Progenitor cell of endocrine pancreas (in vitro differentiated cells): ENCODE results near the gene PICK1. TPM values are rescaled to one million over a fixed set of nuclear protein-coding genes. Genes with fewer than 3 reads are reported as not detected.

Experiments
- DNase-seq: peaks from one replicate; pipeline ENCODE4 v3.0.0; 2021; ENCODE audit warnings: low spot score; ENCODE audit not compliant: unreplicated experiment
- H3K27ac Mint-ChIP-seq: 2 replicates; pipeline ENCODE4 v1.8.0; 2021; ENCODE audit warnings: mild to moderate bottlenecking, moderate library complexity, mixed read lengths
- H3K27me3 Mint-ChIP-seq: 2 replicates; pipeline ENCODE4 v1.8.0; 2021; ENCODE audit warnings: mixed read lengths
- H3K36me3 Mint-ChIP-seq: 2 replicates; pipeline ENCODE4 v1.8.0; 2022; ENCODE audit warnings: mixed read lengths; ENCODE audit not compliant: insufficient read depth
- H3K4me1 Mint-ChIP-seq: 2 replicates; pipeline ENCODE4 v1.8.0; 2021; ENCODE audit warnings: low read depth, mixed read lengths
- H3K4me3 Mint-ChIP-seq: 2 replicates; pipeline ENCODE4 v1.8.0; 2021; ENCODE audit warnings: low read depth, mild to moderate bottlenecking, moderate library complexity, mixed read lengths
- H3K9me3 Mint-ChIP-seq: 2 replicates; pipeline ENCODE4 v1.8.0; 2021; ENCODE audit warnings: low read depth, mixed read lengths
- total RNA-seq: library from RNA; stranded (reverse); gene quantifications from 2 replicates; pipeline ENCODE4 v1.2.1, GENCODE V29; 2021
- TF ChIP-seq, protein P1 (sequence below): fragments of 200-600 bp; sonication (generic); IDR thresholded peaks from one replicate; pipeline ENCODE4 v1.5.0; 2021; ENCODE audit warnings: antibody characterized with exemption, mild to moderate bottlenecking; ENCODE audit not compliant: unreplicated experiment

Gene PICK1
- total RNA-seq, 1 donor from 2014 or later: 67.3 TPM

DNA sequence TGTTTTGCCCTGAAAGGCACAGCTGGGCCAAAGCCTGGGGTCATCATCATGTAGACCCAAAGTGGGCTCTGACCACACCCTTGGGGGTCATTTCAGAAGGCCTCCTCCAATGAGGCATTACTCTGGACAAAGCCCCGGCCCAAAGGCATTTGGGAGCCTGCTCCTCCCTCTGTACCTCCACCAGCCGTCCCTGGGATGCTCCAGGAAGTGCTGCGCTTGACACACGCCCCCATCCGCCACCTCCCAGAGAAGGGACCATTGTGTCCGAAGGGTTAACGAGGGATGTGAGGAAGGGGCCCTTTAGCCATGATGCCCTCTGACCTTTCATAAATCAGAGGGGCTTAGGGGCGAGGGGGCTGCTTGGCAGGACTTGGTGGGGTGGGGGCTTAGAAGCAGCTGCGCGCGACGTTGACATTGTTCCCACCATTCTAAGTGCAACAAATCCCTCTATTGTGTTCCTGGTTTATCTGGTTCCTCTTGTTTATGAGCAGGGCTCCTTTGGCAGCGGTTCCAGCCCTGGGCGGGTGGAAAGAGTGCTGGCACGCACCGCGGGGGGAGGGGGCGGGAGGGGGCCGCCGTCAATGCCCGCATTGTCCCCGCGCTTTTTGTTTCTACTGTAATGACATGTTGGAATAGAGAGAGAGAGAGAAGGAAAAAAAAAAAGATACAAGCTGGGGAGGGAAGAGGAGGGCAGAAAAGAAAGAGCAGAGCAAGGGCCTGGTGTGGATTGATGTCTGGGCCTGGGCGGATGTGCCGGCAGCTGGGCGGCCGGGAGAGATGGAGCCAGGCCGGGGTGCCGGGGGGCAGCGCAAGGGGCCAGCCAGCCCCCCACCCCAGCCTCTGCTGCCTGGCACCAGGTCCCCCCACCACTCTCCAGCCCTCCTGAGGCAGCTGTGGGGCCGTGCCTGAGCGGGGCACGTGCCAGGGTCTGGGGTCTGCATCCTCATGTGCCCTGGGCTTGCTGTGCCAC is 40.7 kb upstream of the PICK1 start:
- Mint-ChIP-seq H3K36me3 (no peaks in the 10 kb centered on the region), H3K4me1 (peaks cover 3% of the 10 kb centered on the region)
- DNase-seq: no peak

DNA sequence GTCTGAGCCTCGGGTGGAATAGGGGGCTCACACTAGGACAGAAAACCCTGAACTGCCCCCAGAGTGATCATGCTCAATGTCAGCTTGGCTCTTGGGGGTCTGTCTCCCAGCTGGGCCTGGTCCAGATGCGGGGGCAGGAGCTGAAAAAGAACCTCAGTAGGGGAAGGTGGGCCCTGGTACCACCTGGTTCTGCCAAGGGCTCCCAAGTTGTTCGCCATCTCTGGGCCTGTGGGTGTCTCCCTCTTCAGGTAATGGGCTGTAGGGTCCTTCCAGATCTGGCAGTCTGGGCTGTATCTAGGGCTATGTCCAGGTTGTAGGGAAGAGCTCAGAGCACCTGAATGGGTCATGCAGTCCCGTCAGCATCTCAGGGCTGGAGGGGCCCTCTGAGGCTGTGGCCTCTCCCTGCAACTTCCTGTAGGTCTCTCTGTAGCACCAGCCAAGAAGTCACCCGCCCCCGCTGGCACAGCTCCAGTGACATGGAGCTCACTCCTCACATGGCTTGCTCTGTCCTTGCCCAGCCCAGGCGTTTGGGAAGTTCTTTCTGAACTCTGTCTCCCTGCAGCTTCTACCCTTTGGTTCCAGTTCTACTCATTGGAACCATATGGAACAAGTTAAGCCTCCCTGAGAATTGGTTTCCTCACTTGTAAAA is 39.8 kb upstream of the PICK1 start:
- peaks cover 3% of the 10 kb centered on the region for H3K27me3 Mint-ChIP-seq
- no peak overlapping the region for H3K27ac Mint-ChIP-seq
- TF ChIP-seq, protein P1, sequence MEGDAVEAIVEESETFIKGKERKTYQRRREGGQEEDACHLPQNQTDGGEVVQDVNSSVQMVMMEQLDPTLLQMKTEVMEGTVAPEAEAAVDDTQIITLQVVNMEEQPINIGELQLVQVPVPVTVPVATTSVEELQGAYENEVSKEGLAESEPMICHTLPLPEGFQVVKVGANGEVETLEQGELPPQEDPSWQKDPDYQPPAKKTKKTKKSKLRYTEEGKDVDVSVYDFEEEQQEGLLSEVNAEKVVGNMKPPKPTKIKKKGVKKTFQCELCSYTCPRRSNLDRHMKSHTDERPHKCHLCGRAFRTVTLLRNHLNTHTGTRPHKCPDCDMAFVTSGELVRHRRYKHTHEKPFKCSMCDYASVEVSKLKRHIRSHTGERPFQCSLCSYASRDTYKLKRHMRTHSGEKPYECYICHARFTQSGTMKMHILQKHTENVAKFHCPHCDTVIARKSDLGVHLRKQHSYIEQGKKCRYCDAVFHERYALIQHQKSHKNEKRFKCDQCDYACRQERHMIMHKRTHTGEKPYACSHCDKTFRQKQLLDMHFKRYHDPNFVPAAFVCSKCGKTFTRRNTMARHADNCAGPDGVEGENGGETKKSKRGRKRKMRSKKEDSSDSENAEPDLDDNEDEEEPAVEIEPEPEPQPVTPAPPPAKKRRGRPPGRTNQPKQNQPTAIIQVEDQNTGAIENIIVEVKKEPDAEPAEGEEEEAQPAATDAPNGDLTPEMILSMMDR: no peak
- H3K4me3 Mint-ChIP-seq: no peak overlapping the region
- H3K4me1 Mint-ChIP-seq: peaks cover 1% of the 10 kb centered on the region
- DNase-seq: no peak
- no peaks in the 10 kb centered on the region for H3K36me3 Mint-ChIP-seq
- H3K9me3 Mint-ChIP-seq: no peaks in the 10 kb centered on the region

More for the DNA sequence above, 40.7 kb upstream of the PICK1 start:
- no peak overlapping the region for H3K4me3 Mint-ChIP-seq
- no peak overlapping the region for H3K27ac Mint-ChIP-seq
- TF ChIP-seq, protein P1: no peak
- peaks cover 3% of the 10 kb centered on the region for H3K27me3 Mint-ChIP-seq
- no peaks in the 10 kb centered on the region for H3K9me3 Mint-ChIP-seq

DNA sequence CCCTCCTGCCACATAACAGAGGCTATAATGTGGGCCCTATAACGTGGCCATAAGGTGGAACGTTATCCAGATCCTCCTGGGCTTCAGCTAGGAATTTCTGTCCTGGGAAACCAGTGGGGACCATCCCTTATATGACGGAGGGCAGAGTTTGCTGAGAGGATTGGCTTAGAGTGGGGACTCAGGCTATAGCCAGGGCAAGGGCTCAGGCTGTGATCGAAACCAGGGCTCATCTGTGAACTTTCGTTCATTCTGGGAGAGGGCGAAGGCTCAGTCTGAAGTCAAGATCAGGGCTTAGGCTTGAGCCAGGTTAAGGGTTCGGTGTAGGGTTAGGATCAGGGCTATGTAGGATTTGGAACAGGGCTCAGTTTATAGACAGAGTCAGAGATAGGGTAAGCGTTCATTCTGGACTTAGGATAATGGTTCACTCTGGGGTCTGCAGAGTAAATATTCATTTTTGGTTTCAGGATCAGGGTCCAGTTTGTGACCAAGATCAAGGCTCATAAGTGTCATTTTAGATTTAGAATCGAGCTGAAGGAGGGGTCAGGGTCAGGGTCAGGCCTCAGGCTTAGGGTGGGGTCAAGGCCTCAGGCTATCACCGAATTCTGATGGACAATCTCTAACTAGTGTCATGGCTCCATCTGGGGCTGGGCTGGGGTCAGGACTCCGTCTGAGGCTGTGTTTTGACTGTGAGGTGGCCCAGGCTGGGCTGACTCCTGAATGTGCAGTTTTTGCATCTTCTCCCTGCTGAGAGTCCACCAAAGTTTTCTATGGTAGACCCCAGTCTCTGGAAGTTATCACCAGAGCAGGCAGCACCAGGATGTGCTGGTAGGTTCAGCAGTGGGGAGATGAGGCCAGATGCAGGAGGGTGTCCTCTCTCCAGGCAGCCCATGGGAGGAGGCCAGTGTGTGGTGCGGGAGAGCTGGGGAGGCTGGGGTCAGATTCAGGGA is 39.0 kb upstream of the PICK1 start:
- H3K4me1 Mint-ChIP-seq: peaks cover 1% of the 10 kb centered on the region
- H3K27ac Mint-ChIP-seq: no peak overlapping the region
- TF ChIP-seq, protein P1: no peak
- H3K27me3 Mint-ChIP-seq: peaks cover 3% of the 10 kb centered on the region
- DNase-seq: no peak
- H3K4me3 Mint-ChIP-seq: no peak overlapping the region
- H3K9me3 Mint-ChIP-seq: no peaks in the 10 kb centered on the region
- H3K36me3 Mint-ChIP-seq: no peaks in the 10 kb centered on the region

GRCh38 chr22:38018938-38019827 is 38.0 kb upstream of the PICK1 start:
- Mint-ChIP-seq H3K4me3 (no peak overlapping the region), H3K36me3 (no peaks in the 10 kb centered on the region), H3K27me3 (peaks cover 3% of the 10 kb centered on the region), H3K4me1 (peaks cover 1% of the 10 kb centered on the region), H3K27ac (no peak overlapping the region), H3K9me3 (no peaks in the 10 kb centered on the region)
- no peak for DNase-seq
- TF ChIP-seq, protein P1: no peak
